GM21390 (cell line): Measurements from ENCODE around the gene SLC13A5.
"Not testable (repeated sequence)": the region's sequence is repeated elsewhere in the genome, so short reads cannot be mapped to it uniquely, and the experiment has no call there.

ENCODE experiments used
- ATAC-seq: cut with Tn5 transposase; IDR thresholded peaks from one replicate; pipeline ENCODE4 v1.9.1; 2021; ENCODE audit not compliant: unreplicated experiment

SLC13A5 gene

GRCh38 chr17:6711081-6711674 is 2.0 kb downstream of the SLC13A5 start:
- ATAC-seq = no peak

- ATAC-seq = no peak
Measured at GRCh38 chr17:6710317-6710716, 2.9 kb downstream of the SLC13A5 start.

GRCh38 chr17:6708357-6708961 is 4.7 kb downstream of the SLC13A5 start:
- ATAC-seq = no peak

GRCh38 chr17:6706996-6707395 is 6.2 kb downstream of the SLC13A5 start:
- ATAC-seq = no peak

- ATAC-seq = no peak
Measured at GRCh38 chr17:6706499-6706898, 6.7 kb downstream of the SLC13A5 start.

GRCh38 chr17:6704470-6705052 is 8.6 kb downstream of the SLC13A5 start:
- ATAC-seq = no peak

GRCh38 chr17:6703751-6704150 is 9.4 kb downstream of the SLC13A5 start:
- ATAC-seq = no peak

GRCh38 chr17:6702567-6703215 is 10.5 kb downstream of the SLC13A5 start:
- ATAC-seq = no peak

GRCh38 chr17:6701719-6702118 is 11.4 kb downstream of the SLC13A5 start:
- no peak for ATAC-seq

GRCh38 chr17:6700948-6701307 is 12.2 kb downstream of the SLC13A5 start:
- no peak for ATAC-seq

GRCh38 chr17:6699997-6700947 is 12.9 kb downstream of the SLC13A5 start:
- no peak for ATAC-seq

- no peak for ATAC-seq
Measured at GRCh38 chr17:6698004-6698403, 15.2 kb downstream of the SLC13A5 start.

- no peak for ATAC-seq
Measured at GRCh38 chr17:6696906-6697305, 16.3 kb downstream of the SLC13A5 start.

GRCh38 chr17:6695565-6695964 is 17.6 kb downstream of the SLC13A5 start:
- ATAC-seq = no peak

- ATAC-seq = no peak
Measured at GRCh38 chr17:6695051-6695450, 18.1 kb downstream of the SLC13A5 start.

- ATAC-seq = not testable (repeated sequence)
Measured at GRCh38 chr17:6691958-6692357, 21.2 kb downstream of the SLC13A5 start.

GRCh38 chr17:6691546-6691945 is 21.6 kb downstream of the SLC13A5 start:
- no peak for ATAC-seq

GRCh38 chr17:6690641-6691040 is 22.5 kb downstream of the SLC13A5 start:
- ATAC-seq = no peak

- ATAC-seq = no peak
Measured at GRCh38 chr17:6688944-6689343, 24.2 kb downstream of the SLC13A5 start.

- no peak for ATAC-seq
Measured at GRCh38 chr17:6686026-6686425, 27.1 kb downstream of the SLC13A5 start.
